PFSK-1 (cell line): ENCODE data around the gene MAGI2.

Experiments
- FOXP2 ChIP-seq: optimal IDR thresholded peaks from 2 replicates; pipeline ENCODE3; 2011; ENCODE audit warnings: borderline replicate concordance, control low read depth, inconsistent platforms; ENCODE audit not compliant: insufficient read depth; ENCODE audit errors: extremely low read length, extremely low read depth
- POLR2AphosphoS5 ChIP-seq: IDR thresholded peaks from 2 replicates; pipeline ENCODE4 v1.6.1; 2012; ENCODE audit warnings: low read depth, mild to moderate bottlenecking, control low read depth, low read length, moderate library complexity
- SIN3A ChIP-seq: IDR thresholded peaks from 2 replicates; pipeline ENCODE4 v1.6.1; 2012; ENCODE audit warnings: mild to moderate bottlenecking, low read length, moderate library complexity, borderline replicate concordance; ENCODE audit not compliant: insufficient read depth
- TAF1 ChIP-seq: IDR thresholded peaks from 2 replicates; pipeline ENCODE4 v1.6.1; 2012; ENCODE audit warnings: low read length, control low read depth, borderline replicate concordance; ENCODE audit not compliant: insufficient read depth
- TF ChIP-seq, protein P1 (sequence below), 2 experiments: IDR thresholded peaks; 2 replicates each; pipeline versions ENCODE4 v1.6.1 to v1.8.0; 2011 to 2012; ENCODE audit warnings: low read depth in 2 of 2, low read length in 2 of 2, control low read depth in 1 of 2, inconsistent platforms in 1 of 2, mild to moderate bottlenecking in 1 of 2, moderate library complexity in 1 of 2; ENCODE audit not compliant: insufficient read depth in 1 of 2

MAGI2 gene

GRCh38 chr7:78492146-78492545 lies 961.3 kb downstream of the MAGI2 start:
- TF ChIP-seq FOXP2 (no peak), TAF1 (no peak)
- TF ChIP-seq, protein P1, sequence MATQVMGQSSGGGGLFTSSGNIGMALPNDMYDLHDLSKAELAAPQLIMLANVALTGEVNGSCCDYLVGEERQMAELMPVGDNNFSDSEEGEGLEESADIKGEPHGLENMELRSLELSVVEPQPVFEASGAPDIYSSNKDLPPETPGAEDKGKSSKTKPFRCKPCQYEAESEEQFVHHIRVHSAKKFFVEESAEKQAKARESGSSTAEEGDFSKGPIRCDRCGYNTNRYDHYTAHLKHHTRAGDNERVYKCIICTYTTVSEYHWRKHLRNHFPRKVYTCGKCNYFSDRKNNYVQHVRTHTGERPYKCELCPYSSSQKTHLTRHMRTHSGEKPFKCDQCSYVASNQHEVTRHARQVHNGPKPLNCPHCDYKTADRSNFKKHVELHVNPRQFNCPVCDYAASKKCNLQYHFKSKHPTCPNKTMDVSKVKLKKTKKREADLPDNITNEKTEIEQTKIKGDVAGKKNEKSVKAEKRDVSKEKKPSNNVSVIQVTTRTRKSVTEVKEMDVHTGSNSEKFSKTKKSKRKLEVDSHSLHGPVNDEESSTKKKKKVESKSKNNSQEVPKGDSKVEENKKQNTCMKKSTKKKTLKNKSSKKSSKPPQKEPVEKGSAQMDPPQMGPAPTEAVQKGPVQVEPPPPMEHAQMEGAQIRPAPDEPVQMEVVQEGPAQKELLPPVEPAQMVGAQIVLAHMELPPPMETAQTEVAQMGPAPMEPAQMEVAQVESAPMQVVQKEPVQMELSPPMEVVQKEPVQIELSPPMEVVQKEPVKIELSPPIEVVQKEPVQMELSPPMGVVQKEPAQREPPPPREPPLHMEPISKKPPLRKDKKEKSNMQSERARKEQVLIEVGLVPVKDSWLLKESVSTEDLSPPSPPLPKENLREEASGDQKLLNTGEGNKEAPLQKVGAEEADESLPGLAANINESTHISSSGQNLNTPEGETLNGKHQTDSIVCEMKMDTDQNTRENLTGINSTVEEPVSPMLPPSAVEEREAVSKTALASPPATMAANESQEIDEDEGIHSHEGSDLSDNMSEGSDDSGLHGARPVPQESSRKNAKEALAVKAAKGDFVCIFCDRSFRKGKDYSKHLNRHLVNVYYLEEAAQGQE (IDR thresholded peaks at IDR 0.05; ENCODE audit: insufficient read depth in 1 of 2, low read depth in 2 of 2, low read length in 2 of 2), result no peak

DNA sequence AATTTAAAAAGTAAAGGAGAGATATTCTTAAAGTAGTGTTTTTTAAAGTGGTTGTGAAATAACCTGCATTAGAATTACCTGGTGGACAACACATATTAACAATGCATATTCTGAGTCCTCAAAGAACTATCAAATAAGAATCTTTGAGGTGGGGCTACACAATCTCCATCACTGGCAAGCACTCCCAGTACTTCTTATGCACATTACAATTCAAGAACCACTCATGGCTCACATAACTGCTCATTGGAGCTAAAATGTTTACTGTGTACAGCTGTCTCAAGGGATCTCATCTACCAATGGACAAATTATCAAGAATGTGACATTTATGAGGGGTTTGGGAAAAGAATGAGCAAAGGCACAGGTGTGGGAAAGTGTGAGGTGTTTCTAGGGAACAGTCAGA lies 962.9 kb downstream of the MAGI2 start:
- TF ChIP-seq SIN3A, result no peak
- TF ChIP-seq, protein P1 (IDR thresholded peaks at IDR 0.05; ENCODE audit: insufficient read depth in 1 of 2, low read depth in 2 of 2, low read length in 2 of 2), result no peak
- TF ChIP-seq TAF1, result no peak
- no peak for TF ChIP-seq FOXP2
- no peak for TF ChIP-seq POLR2AphosphoS5

GRCh38 chr7:78489476-78490240 lies 963.8 kb downstream of the MAGI2 start:
- TF ChIP-seq POLR2AphosphoS5, result no peak
- TF ChIP-seq SIN3A, result no peak
- no peak for TF ChIP-seq TAF1
- no peak for TF ChIP-seq FOXP2

DNA sequence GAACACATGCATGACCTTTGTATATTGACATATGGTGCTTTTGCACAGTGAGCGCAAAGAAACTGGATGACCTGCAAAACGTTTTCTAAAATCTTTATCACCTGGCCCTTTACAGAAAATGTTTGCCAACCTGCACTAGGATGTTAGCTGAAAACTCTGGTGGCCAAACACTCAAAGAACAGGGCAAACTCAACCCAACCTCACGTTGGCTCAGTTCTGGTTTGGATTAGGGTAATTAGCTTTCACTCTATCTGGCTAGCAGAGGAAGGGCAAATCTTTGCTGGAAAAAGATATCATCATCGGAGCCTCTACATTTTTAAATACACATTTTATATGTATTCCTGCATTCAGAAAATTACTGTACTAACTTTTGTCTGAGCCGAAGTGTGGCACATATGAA lies 966.0 kb downstream of the MAGI2 start:
- TF ChIP-seq FOXP2 (no peak), TAF1 (no peak), SIN3A (no peak), POLR2AphosphoS5 (no peak)
- TF ChIP-seq, protein P1 (IDR thresholded peaks at IDR 0.05; ENCODE audit: insufficient read depth in 1 of 2, low read depth in 2 of 2, low read length in 2 of 2), result no peak

GRCh38 chr7:78479348-78479747 lies 974.1 kb downstream of the MAGI2 start:
- TF ChIP-seq, protein P1 (IDR thresholded peaks at IDR 0.05; ENCODE audit: insufficient read depth in 1 of 2, low read depth in 2 of 2, low read length in 2 of 2), result no peak
- TF ChIP-seq TAF1 (no peak), POLR2AphosphoS5 (no peak), SIN3A (no peak), FOXP2 (no peak)
